SKM-1 (cell line): ENCODE measurements around the gene UBE2V1.
"Not testable (repeated sequence)": the region's sequence is repeated elsewhere in the genome, so short reads cannot be mapped to it uniquely, and the experiment has no call there.

Experiments
- DNase-seq: peaks from one replicate; lab custom pipeline; 2025; ENCODE audit not compliant: unreplicated experiment; lab: John Stamatoyannopoulos, UW

Gene UBE2V1

GRCh38 chr20:50138120-50138478 is 25.1 kb upstream of the UBE2V1 start:
- no peak for DNase-seq

GRCh38 chr20:50137702-50138101 is 24.8 kb upstream of the UBE2V1 start:
- DNase-seq = not testable (repeated sequence)

- DNase-seq = no peak
Measured at GRCh38 chr20:50136822-50137599, 24.1 kb upstream of the UBE2V1 start.

- not testable (repeated sequence) for DNase-seq
Measured at GRCh38 chr20:50135157-50135556, 22.2 kb upstream of the UBE2V1 start.

- DNase-seq = no peak
Measured at GRCh38 chr20:50133474-50134217, 20.7 kb upstream of the UBE2V1 start.

- no peak for DNase-seq
Measured at GRCh38 chr20:50133041-50133440, 20.1 kb upstream of the UBE2V1 start.

- DNase-seq = no peak
Measured at GRCh38 chr20:50130995-50131394, 18.0 kb upstream of the UBE2V1 start.

- no peak for DNase-seq
Measured at GRCh38 chr20:50130356-50130723, 17.4 kb upstream of the UBE2V1 start.

GRCh38 chr20:50129662-50130355 is 16.9 kb upstream of the UBE2V1 start:
- no peak for DNase-seq

- DNase-seq = no peak
Measured at GRCh38 chr20:50128520-50128905, 15.6 kb upstream of the UBE2V1 start.

GRCh38 chr20:50127587-50128519 is 14.9 kb upstream of the UBE2V1 start:
- DNase-seq = no peak

GRCh38 chr20:50126662-50127061 is 13.7 kb upstream of the UBE2V1 start:
- no peak for DNase-seq

GRCh38 chr20:50125279-50125678 is 12.3 kb upstream of the UBE2V1 start:
- no peak for DNase-seq

GRCh38 chr20:50124496-50124895 is 11.5 kb upstream of the UBE2V1 start:
- no peak for DNase-seq

GRCh38 chr20:50123418-50123817 is 10.5 kb upstream of the UBE2V1 start:
- no peak for DNase-seq

GRCh38 chr20:50122763-50123162 is 9.8 kb upstream of the UBE2V1 start:
- DNase-seq = no peak

- no peak for DNase-seq
Measured at GRCh38 chr20:50121858-50122271, 8.9 kb upstream of the UBE2V1 start.

GRCh38 chr20:50120935-50121693 is 8.2 kb upstream of the UBE2V1 start:
- DNase-seq = no peak

GRCh38 chr20:50118203-50118602 is 5.3 kb upstream of the UBE2V1 start:
- no peak for DNase-seq

- no peak for DNase-seq
Measured at GRCh38 chr20:50116368-50116999, 3.5 kb upstream of the UBE2V1 start.
